GM10266 (cell line): ENCODE results near the gene BRINP1.
"Not testable (repeated sequence)": the region's sequence is repeated elsewhere in the genome, so short reads cannot be mapped to it uniquely, and the experiment has no call there.

Experiments
- DNase-seq: peaks from one replicate; pipeline ENCODE4 v3.0.0; 2012; ENCODE audit errors: extremely low spot score
- TF ChIP-seq, protein P1 (sequence below): IDR thresholded peaks from 2 replicates; pipeline ENCODE4 v1.5.1; 2012; ENCODE audit warnings: mild to moderate bottlenecking, low read depth; ENCODE audit not compliant: control insufficient read depth, insufficient read depth; ENCODE audit errors: missing control alignments

BRINP1 gene

DNA sequence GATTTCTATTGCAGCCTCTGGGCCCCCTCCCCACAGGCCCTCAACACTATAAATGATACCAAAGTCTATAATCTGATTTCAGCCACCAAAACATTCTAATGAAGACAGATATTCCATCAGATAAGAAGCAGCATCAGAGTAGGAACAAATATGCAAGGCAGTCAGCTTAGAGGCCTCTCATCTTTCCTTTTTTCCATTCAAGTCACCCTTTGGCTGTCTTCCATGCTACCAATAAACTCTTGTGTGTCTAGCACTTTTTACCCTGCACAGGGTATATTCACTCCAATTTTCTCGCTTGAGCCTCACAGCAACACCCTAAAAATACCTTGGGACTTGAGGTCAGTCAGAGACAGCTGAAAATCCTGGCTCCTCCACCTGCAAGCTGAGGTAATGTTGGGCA lies 193.7 kb downstream of the BRINP1 start:
- TF ChIP-seq, protein P1, sequence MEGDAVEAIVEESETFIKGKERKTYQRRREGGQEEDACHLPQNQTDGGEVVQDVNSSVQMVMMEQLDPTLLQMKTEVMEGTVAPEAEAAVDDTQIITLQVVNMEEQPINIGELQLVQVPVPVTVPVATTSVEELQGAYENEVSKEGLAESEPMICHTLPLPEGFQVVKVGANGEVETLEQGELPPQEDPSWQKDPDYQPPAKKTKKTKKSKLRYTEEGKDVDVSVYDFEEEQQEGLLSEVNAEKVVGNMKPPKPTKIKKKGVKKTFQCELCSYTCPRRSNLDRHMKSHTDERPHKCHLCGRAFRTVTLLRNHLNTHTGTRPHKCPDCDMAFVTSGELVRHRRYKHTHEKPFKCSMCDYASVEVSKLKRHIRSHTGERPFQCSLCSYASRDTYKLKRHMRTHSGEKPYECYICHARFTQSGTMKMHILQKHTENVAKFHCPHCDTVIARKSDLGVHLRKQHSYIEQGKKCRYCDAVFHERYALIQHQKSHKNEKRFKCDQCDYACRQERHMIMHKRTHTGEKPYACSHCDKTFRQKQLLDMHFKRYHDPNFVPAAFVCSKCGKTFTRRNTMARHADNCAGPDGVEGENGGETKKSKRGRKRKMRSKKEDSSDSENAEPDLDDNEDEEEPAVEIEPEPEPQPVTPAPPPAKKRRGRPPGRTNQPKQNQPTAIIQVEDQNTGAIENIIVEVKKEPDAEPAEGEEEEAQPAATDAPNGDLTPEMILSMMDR: no peak
- DNase-seq: no peak

DNA sequence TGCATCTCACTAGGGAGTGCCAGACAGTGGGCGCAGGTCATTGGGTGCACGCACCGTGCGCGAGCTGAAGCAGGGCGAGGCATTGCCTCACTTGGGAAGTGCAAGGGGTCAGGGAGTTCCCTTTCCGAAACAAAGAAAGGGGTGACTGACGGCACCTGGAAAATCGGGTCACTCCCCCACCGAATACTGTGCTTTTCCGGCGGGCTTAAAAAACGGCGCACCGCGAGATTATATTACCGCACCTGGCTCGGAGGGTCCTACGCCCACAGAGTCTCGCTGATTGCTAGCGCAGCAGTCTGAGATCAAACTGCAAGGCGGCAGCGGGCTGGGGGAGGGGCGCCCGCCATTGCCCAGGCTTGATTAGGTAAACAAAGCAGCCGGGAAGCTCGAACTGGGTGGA lies 200.0 kb downstream of the BRINP1 start:
- DNase-seq: not testable (repeated sequence)

DNA sequence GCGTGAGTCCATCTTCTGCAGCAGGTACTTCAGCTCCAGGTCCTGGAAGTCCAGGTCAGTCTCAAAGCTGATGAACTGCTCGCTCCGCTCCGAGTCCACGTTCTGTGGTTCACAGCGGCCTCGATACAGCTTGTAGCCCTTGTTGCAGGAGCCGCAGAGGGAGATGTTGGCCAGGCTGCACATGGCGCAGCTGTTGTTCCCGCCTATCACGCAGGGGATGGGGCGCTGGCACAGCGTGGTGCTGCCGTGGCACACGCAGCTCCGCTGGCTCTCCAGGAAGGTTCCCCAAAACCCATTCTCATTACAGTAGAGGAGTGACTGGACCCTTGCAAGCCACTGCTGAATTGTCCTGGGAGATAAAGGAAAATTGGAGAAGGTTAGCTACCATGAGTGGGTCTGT lies 201.4 kb downstream of the BRINP1 start:
- TF ChIP-seq, protein P1: no peak
- no peak for DNase-seq

GRCh38 chr9:119167267-119167666 lies 202.0 kb downstream of the BRINP1 start:
- no peak for DNase-seq
- TF ChIP-seq, protein P1: no peak

- DNase-seq: no peak
- TF ChIP-seq, protein P1: no peak
Observed at GRCh38 chr9:119166096-119166495, 203.1 kb downstream of the BRINP1 start.

GRCh38 chr9:119165131-119165530 lies 204.1 kb downstream of the BRINP1 start:
- TF ChIP-seq, protein P1: no peak
- DNase-seq: no peak

DNA sequence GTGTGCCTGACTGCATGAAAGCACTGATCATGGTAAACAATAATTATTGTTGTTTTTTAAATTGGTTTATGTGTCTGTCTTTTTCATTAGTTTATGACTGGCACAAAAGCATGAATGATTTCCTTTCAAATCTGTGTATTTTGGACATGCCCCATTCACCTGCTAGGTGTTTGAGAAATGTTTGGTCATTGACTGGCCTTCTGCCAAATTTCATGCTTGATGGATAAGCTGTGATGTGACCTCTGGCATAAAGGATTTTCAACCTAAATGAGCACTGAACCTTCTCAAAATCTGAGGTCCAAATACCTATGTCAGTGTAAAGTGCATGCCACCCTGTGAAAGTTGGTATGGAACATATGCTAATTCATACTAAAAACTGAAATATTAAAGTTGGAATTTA lies 204.5 kb downstream of the BRINP1 start:
- TF ChIP-seq, protein P1: no peak
- DNase-seq: no peak

DNA sequence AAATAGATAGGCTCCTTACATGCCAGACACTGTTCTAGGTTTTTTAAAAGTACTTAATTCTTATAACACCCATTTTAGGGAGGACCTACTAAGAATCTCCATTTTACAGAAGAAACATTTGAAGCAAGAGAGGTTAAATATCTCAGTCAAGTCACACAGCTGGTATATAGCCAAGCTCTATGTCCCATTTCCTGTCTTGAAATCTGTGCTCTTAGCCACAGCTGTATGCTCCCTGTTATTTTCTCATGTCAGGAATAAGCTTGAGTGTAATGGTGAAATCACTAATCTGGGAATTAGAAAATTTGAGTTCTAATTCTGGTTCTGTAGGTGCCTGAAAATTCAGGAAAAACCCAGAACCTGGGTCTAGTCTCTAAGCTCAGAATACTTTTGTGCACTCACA lies 208.7 kb downstream of the BRINP1 start:
- TF ChIP-seq, protein P1: no peak

More for the DNA sequence above, 208.7 kb downstream of the BRINP1 start:
- DNase-seq: no peak
